H1 (cell line): ENCODE results near the gene EMX1. TPM values are rescaled to one million over a fixed set of nuclear protein-coding genes. Genes with fewer than 3 reads are reported as not detected.

Experiments used
- CTCF ChIA-PET: fragments of 300-600 bp; sonication (Branson Sonifier 250); formaldehyde crosslinking; loops from one replicate; lab custom pipeline; 2021; ENCODE audit not compliant: partially characterized antibody; lab: Charles Lee
- POLR2A ChIA-PET: fragments of 300-600 bp; sonication (Branson Sonifier 250); formaldehyde crosslinking; loops from one replicate; lab custom pipeline; 2021; ENCODE audit warnings: inconsistent platforms; ENCODE audit not compliant: partially characterized antibody; lab: Charles Lee
- DNase-seq, 2 experiments: peaks; one replicate each; pipeline versions ENCODE4 v3.0.0 to v3.0.0-alpha.2; 2010 to 2022; ENCODE audit warnings: low spot score in 2 of 2, low read depth in 1 of 2, mixed read lengths in 1 of 2
- FAIRE-seq: peaks from 2 replicates; lab custom pipeline; 2011; peaks lifted over from hg19 to GRCh38; lab: Jason Lieb, UNC
- H2AFZ ChIP-seq: 2 replicates; pipeline ENCODE4 v1.8.1; 2012; ENCODE audit warnings: low read length, inconsistent platforms
- H2AK5ac ChIP-seq: 2 replicates; pipeline ENCODE4 v1.6.1; 2013; ENCODE audit warnings: low read depth, low read length
- H2BK120ac ChIP-seq: replicated peaks from 2 replicates; pipeline ENCODE3; 2013; ENCODE audit warnings: low read depth, low read length, inconsistent platforms
- H2BK12ac ChIP-seq: 2 replicates; pipeline ENCODE4 v1.6.1; 2013; ENCODE audit warnings: low read depth, low read length
- H2BK15ac ChIP-seq: 2 replicates; pipeline ENCODE4 v1.6.1; 2013; ENCODE audit warnings: low read length
- H2BK20ac ChIP-seq: 2 replicates; pipeline ENCODE4 v1.6.1; 2013; ENCODE audit warnings: low read length
- H2BK5ac ChIP-seq: 2 replicates; pipeline ENCODE4 v1.6.1; 2013; ENCODE audit warnings: low read depth, low read length
- H3K14ac ChIP-seq: 2 replicates; pipeline ENCODE4 v1.6.1; 2013; ENCODE audit warnings: inconsistent platforms; ENCODE audit not compliant: insufficient read length
- H3K18ac ChIP-seq: 2 replicates; pipeline ENCODE4 v1.6.1; 2013; ENCODE audit warnings: low read length; ENCODE audit errors: extremely low read depth
- H3K23ac ChIP-seq: 2 replicates; pipeline ENCODE4 v1.6.1; 2013; ENCODE audit warnings: inconsistent platforms; ENCODE audit not compliant: insufficient read length
- H3K23me2 ChIP-seq: 2 replicates; pipeline ENCODE4 v1.6.1; 2013; ENCODE audit warnings: low read depth, low read length
- H3K27ac ChIP-seq: 2 replicates; pipeline ENCODE4 v1.6.1; 2011; ENCODE audit warnings: low read depth, low read length, inconsistent platforms
- H3K27me3 ChIP-seq, 4 experiments: replicated peaks in 1 of 4; 1 replicate in 1 of 4; 2 replicates in 3 of 4; pipeline versions ENCODE4 v1.6.1 to v1.8.1; 2011 to 2013; ENCODE audit warnings: low read length in 3 of 4, mild to moderate bottlenecking in 3 of 4, inconsistent platforms in 2 of 4, mixed read lengths in 2 of 4, moderate library complexity in 1 of 4; ENCODE audit not compliant: control insufficient read depth in 3 of 4, insufficient read depth in 3 of 4; ENCODE audit errors: extremely low read depth in 1 of 4
- H3K36me3 ChIP-seq, 4 experiments: 2 replicates each; pipeline versions ENCODE4 v1.6.1 to v1.8.1; 2011 to 2013; ENCODE audit warnings: mild to moderate bottlenecking in 4 of 4, low read length in 3 of 4, moderate library complexity in 2 of 4, control low read depth in 1 of 4, inconsistent platforms in 1 of 4; ENCODE audit not compliant: insufficient read depth in 4 of 4, control insufficient read depth in 2 of 4
- H3K4ac ChIP-seq: replicated peaks from 2 replicates; pipeline ENCODE3; 2013; ENCODE audit warnings: low read length, low read depth, mixed read lengths, inconsistent platforms; ENCODE audit not compliant: insufficient read length
- H3K4me1 ChIP-seq, 4 experiments: replicated peaks in 1 of 4; 1 replicate in 1 of 4; 2 replicates in 3 of 4; pipeline versions ENCODE4 v1.6.1 to v1.8.1; 2011 to 2013; ENCODE audit warnings: low read length in 3 of 4, inconsistent platforms in 2 of 4, mixed read lengths in 1 of 4; ENCODE audit not compliant: insufficient read depth in 4 of 4, control insufficient read depth in 3 of 4
- H3K4me2 ChIP-seq, 2 experiments: 2 replicates each; pipeline versions ENCODE4 v1.6.1 to v1.8.1; 2011 to 2013; ENCODE audit warnings: low read depth in 2 of 2, low read length in 2 of 2, control low read depth in 1 of 2, inconsistent platforms in 1 of 2, mild to moderate bottlenecking in 1 of 2; ENCODE audit not compliant: insufficient read depth in 1 of 2
- H3K4me3 ChIP-seq, 4 experiments: fragments of 200-600, 300-600 bp in 1 of 4; sonication (generic), shearing (Covaris generic), sonication (Bioruptor Twin) in 1 of 4; 2 replicates each; pipeline versions ENCODE4 v1.5.1 to v1.8.1; 2011 to 2016; ENCODE audit warnings: low read length in 4 of 4, low read depth in 3 of 4, control low read depth in 2 of 4, inconsistent platforms in 2 of 4, mild to moderate bottlenecking in 2 of 4, mixed read lengths in 1 of 4, moderate library complexity in 1 of 4; ENCODE audit not compliant: insufficient read depth in 2 of 4; ENCODE audit errors: extremely low read depth in 1 of 4
- H3K56ac ChIP-seq: replicated peaks from 2 replicates; pipeline ENCODE3; 2013; ENCODE audit warnings: low read depth, mild to moderate bottlenecking, mixed read lengths, low read length, inconsistent platforms; ENCODE audit not compliant: insufficient read length
- H3K79me1 ChIP-seq: 2 replicates; pipeline ENCODE4 v1.6.1; 2013; ENCODE audit warnings: low read depth, low read length, control low read depth
- H3K79me2 ChIP-seq, 2 experiments: 2 replicates each; pipeline versions ENCODE4 v1.6.1 to v1.8.1; 2012 to 2013; ENCODE audit warnings: low read length in 2 of 2, mild to moderate bottlenecking in 2 of 2, inconsistent platforms in 1 of 2; ENCODE audit not compliant: insufficient read depth in 2 of 2, control insufficient read depth in 1 of 2
- H3K9ac ChIP-seq, 4 experiments: replicated peaks in 1 of 4; 1 replicate in 1 of 4; 2 replicates in 3 of 4; pipeline versions ENCODE4 v1.6.1 to v1.8.1; 2011 to 2013; ENCODE audit warnings: low read depth in 3 of 4, low read length in 3 of 4, control low read depth in 2 of 4, mild to moderate bottlenecking in 2 of 4, moderate library complexity in 2 of 4, inconsistent platforms in 1 of 4; ENCODE audit errors: extremely low read depth in 1 of 4
- H3K9me3 ChIP-seq, 2 experiments: 2 replicates each; pipeline versions ENCODE4 v1.6.1 to v1.8.1; 2012 to 2013; ENCODE audit warnings: mild to moderate bottlenecking in 2 of 2, moderate library complexity in 2 of 2, control low read depth in 1 of 2, inconsistent platforms in 1 of 2, low read depth in 1 of 2, low read length in 1 of 2, mixed read lengths in 1 of 2; ENCODE audit not compliant: insufficient read depth in 2 of 2
- H4K20me1 ChIP-seq, 2 experiments: replicated peaks in 1 of 2; 2 replicates each; pipeline versions ENCODE3 to v1.8.1; 2011 to 2013; ENCODE audit warnings: inconsistent platforms in 2 of 2, low read length in 2 of 2, mild to moderate bottlenecking in 1 of 2; ENCODE audit not compliant: insufficient read depth in 2 of 2, control insufficient read depth in 1 of 2
- H4K5ac ChIP-seq: 2 replicates; pipeline ENCODE4 v1.6.1; 2013; ENCODE audit warnings: low read length, low read depth, mixed read lengths, inconsistent platforms; ENCODE audit not compliant: insufficient read length
- H4K8ac ChIP-seq: 2 replicates; pipeline ENCODE4 v1.8.0; 2013; ENCODE audit warnings: mild to moderate bottlenecking, moderate library complexity, low read length, inconsistent platforms; ENCODE audit not compliant: insufficient read depth; ENCODE audit errors: extremely low read depth
- H4K91ac ChIP-seq: replicated peaks from 2 replicates; pipeline ENCODE3; 2013; ENCODE audit warnings: low read length, mixed read lengths, inconsistent platforms; ENCODE audit not compliant: insufficient read length
- CBX8 ChIP-seq: fragments of 300-800, 300-1000 bp; sonication (generic); IDR thresholded peaks from 2 replicates; pipeline ENCODE4 v1.7.1; 2016; ENCODE audit warnings: low read depth, low read length, borderline replicate concordance
- CEBPB ChIP-seq: IDR thresholded peaks from 2 replicates; pipeline ENCODE4 v1.6.1; 2012; ENCODE audit warnings: low read depth, low read length
- EGR1 ChIP-seq: IDR thresholded peaks from 2 replicates; pipeline ENCODE4 v1.6.1; 2011; ENCODE audit warnings: low read depth, low read length, borderline replicate concordance
- GABPA ChIP-seq: IDR thresholded peaks from 2 replicates; pipeline ENCODE4 v1.6.1; 2011; ENCODE audit warnings: mild to moderate bottlenecking, low read length, moderate library complexity, borderline replicate concordance; ENCODE audit not compliant: insufficient read depth
- HDAC6 ChIP-seq: IDR thresholded peaks from one replicate; pipeline ENCODE4 v1.7.1; 2012; ENCODE audit warnings: low read depth, mild to moderate bottlenecking, inconsistent platforms, low read length, moderate library complexity
- JUND ChIP-seq: IDR thresholded peaks from 2 replicates; pipeline ENCODE4 v1.6.1; 2011; ENCODE audit warnings: mild to moderate bottlenecking, improper control_type of control experiment, low read length
- POLR2AphosphoS5 ChIP-seq: IDR thresholded peaks from 2 replicates; pipeline ENCODE4 v1.6.1; 2011; ENCODE audit warnings: low read depth, low read length
- RBBP5 ChIP-seq: IDR thresholded peaks from 2 replicates; pipeline ENCODE4 v1.7.1; 2012; ENCODE audit warnings: low read depth, mild to moderate bottlenecking, inconsistent platforms, low read length, moderate library complexity, borderline replicate concordance
- SIX5 ChIP-seq: IDR thresholded peaks from 2 replicates; pipeline ENCODE4 v1.6.1; 2011; ENCODE audit warnings: mild to moderate bottlenecking, low read depth, low read length
- SP2 ChIP-seq: IDR thresholded peaks from 2 replicates; pipeline ENCODE4 v1.6.1; 2012; ENCODE audit warnings: mild to moderate bottlenecking, low read length, inconsistent platforms
- TAF1 ChIP-seq: IDR thresholded peaks from 2 replicates; pipeline ENCODE4 v1.6.1; 2011; ENCODE audit warnings: mild to moderate bottlenecking, low read depth, low read length
- WGBS, 2 experiments: shearing (Covaris generic) in 1 of 2; methylation state at CpG; one replicate each; pipeline versions ENCODE4 v1.1.6 to v1.1.7; 2013 to 2015; ENCODE audit warnings: low lambda C conversion rate in 2 of 2, mixed read lengths in 2 of 2, inconsistent platforms in 1 of 2, low coverage in 1 of 2, missing lambda C conversion rate in 1 of 2; ENCODE audit not compliant: insufficient replicate concordance in 2 of 2, insufficient coverage in 1 of 2, insufficient read length in 1 of 2; ENCODE audit errors: extremely low coverage in 1 of 2, missing lambda C conversion rate in 1 of 2; 5-methylcytosine and 5-hydroxymethylcytosine counted together
- polyA plus RNA-seq, 7 experiments: library from polyadenylated mRNA; depleted of rRNA in 3 of 7; stranded (reverse) in 5 of 7; unstranded in 2 of 7; fragments of >200 nt in 5 of 7; fragments of 200-250 nt in 2 of 7; gene quantifications; 1 replicate in 5 of 7; 2 replicates in 1 of 7; 4 replicates in 1 of 7; pipeline versions ENCODE4 v1.2.1 to v1.2.3, GENCODE V29; 2011 to 2013; ENCODE audit warnings: missing spikeins in 2 of 7, mixed read lengths in 2 of 7
- total RNA-seq: library from RNA; stranded (reverse); fragmentation: NEBNext Ultra II Directional; extraction: Animal tissue kit (Norgen Biotek cat#: 25700); gene quantifications from 2 replicates; pipeline ENCODE4 v1.2.1, GENCODE V29; 2021
- TF ChIP-seq, protein P1 (sequence below): IDR thresholded peaks from 2 replicates; pipeline ENCODE4 v1.6.1; 2012; ENCODE audit warnings: inconsistent platforms
- TF ChIP-seq, protein P2 (sequence below): IDR thresholded peaks from 2 replicates; pipeline ENCODE4 v1.6.1; 2011; ENCODE audit warnings: low read length, improper control_type of control experiment

The EMX1 gene
- total and polyA plus RNA-seq, 2 of the 8 experiments (the other 6 are each of a cell fraction or from before 2014, with no cell fraction given), result 2.4 to 4.9 TPM

DNA sequence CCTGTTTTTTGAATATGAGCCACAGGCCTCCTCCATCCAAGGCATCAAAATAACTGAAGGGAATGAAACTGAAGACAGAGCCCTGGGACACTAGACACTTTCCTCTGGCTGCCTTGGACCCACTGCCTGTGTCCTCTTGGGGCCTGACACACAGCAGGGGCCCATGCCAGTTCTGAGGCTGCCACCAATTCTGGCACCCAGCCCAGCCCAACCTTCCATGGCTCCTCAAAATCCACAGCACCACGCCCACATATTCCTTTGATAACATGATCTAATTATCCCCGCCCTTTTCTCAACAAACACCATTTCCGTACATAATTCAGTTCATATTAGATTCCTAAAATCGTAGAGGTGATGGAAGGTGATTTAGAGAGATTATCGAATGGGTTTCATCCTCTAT lies 64.2 kb downstream of the EMX1 start:
- 0 out of 7 replicates have a peak, but pooled peaks cover 0 to 2% (median 0%) of the 10 kb centered on the region in 4 experiments for H3K27me3 ChIP-seq
- H4K5ac ChIP-seq, result no peak overlapping the region
- no peak overlapping the region for H3K27ac ChIP-seq
- no peak overlapping the region for H3K14ac ChIP-seq
- no peak overlapping the region for H4K8ac ChIP-seq
- H2BK20ac ChIP-seq, result no peak overlapping the region
- H3K23me2 ChIP-seq, result no peaks in the 10 kb centered on the region
- H2AK5ac ChIP-seq, result no peak overlapping the region
- H3K36me3 ChIP-seq, result 0 out of 8 replicates have a peak, but pooled peaks cover 0 to 2% (median 0%) of the 10 kb centered on the region in 4 experiments
- no peak overlapping the region for H3K56ac ChIP-seq
- no peak overlapping the region for H2BK15ac ChIP-seq
- no peaks in the 10 kb centered on the region for H3K79me2 ChIP-seq
- no peak overlapping the region for H3K23ac ChIP-seq
- no peak overlapping the region for H2BK120ac ChIP-seq
- DNase-seq (no peak), FAIRE-seq (no peak)
- H4K91ac ChIP-seq, result no peak overlapping the region
- H2BK12ac ChIP-seq, result no peak overlapping the region
- peaks cover 0 to 4% of the 10 kb centered on the region in 2 experiments for H4K20me1 ChIP-seq
- no peak overlapping the region for H3K18ac ChIP-seq
- CTCF ChIA-PET, result interaction anchor here (0.8 to 6.8 kb wide), 9 partner anchors 10 to 194 kb away, joined by 3 to 40 read pairs (median 6); no protein-coding TSS in a partner anchor
- no peak overlapping the region for H2BK5ac ChIP-seq
- H3K9me3 ChIP-seq, result no peaks in the 10 kb centered on the region
- H3K4me1 ChIP-seq, result peaks cover 0 to 4% (median 0%) of the 10 kb centered on the region in 4 experiments; a peak in 3 of 7 replicates
- H3K9ac ChIP-seq, result no peak overlapping the region
- 85 to 100% methylated on average over 3 to 5 of the region's 5 CpGs for WGBS, 2 experiments
- H3K79me1 ChIP-seq, result no peaks in the 10 kb centered on the region
- H3K4ac ChIP-seq, result no peak overlapping the region
- POLR2A ChIA-PET, result no interaction called here
- H3K4me2 ChIP-seq, result no peak overlapping the region
- no peak overlapping the region for H3K4me3 ChIP-seq
- H2AFZ ChIP-seq, result no peak overlapping the region
- TF ChIP-seq TAF1 (no peak), JUND (no peak), RBBP5 (no peak), EGR1 (no peak), SIX5 (no peak), GABPA (no peak), SP2 (no peak), CEBPB (no peak), HDAC6 (no peak), POLR2AphosphoS5 (no peak), CBX8 (no peak)
- TF ChIP-seq, protein P1, sequence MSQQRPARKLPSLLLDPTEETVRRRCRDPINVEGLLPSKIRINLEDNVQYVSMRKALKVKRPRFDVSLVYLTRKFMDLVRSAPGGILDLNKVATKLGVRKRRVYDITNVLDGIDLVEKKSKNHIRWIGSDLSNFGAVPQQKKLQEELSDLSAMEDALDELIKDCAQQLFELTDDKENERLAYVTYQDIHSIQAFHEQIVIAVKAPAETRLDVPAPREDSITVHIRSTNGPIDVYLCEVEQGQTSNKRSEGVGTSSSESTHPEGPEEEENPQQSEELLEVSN, result no peak
- TF ChIP-seq, protein P2, sequence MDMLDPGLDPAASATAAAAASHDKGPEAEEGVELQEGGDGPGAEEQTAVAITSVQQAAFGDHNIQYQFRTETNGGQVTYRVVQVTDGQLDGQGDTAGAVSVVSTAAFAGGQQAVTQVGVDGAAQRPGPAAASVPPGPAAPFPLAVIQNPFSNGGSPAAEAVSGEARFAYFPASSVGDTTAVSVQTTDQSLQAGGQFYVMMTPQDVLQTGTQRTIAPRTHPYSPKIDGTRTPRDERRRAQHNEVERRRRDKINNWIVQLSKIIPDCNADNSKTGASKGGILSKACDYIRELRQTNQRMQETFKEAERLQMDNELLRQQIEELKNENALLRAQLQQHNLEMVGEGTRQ, result no peak
